WTC11 (cell line): ENCODE results near the gene NXPE3. TPM values are rescaled to one million over a fixed set of nuclear protein-coding genes. Genes with fewer than 3 reads are reported as not detected.
"Not testable (repeated sequence)": the region's sequence is repeated elsewhere in the genome, so short reads cannot be mapped to it uniquely, and the experiment has no call there.

Experiments used
- ATAC-seq: fragments of 200-7000 bp; cut with Tn5 transposase; 2 replicates; pipeline ENCODE4 v1.10.0; 2021; ENCODE audit warnings: mild to moderate bottlenecking, moderate library complexity
- CTCF ChIA-PET: fragments of 300-600 bp; sonication (Branson Sonifier 250); formaldehyde crosslinking; loops from one replicate; lab custom pipeline; 2021; ENCODE audit warnings: antibody characterized with exemption; lab: Charles Lee
- POLR2A ChIA-PET: fragments of 350-600 bp; sonication (Branson Sonifier 250); formaldehyde crosslinking; loops from one replicate; lab custom pipeline; 2021; ENCODE audit warnings: antibody characterized with exemption; lab: Charles Lee
- DNase-seq: peaks from one replicate; pipeline ENCODE4 v3.0.0; 2021; ENCODE audit warnings: low spot score
- H3K27ac Mint-ChIP-seq: 2 replicates; pipeline ENCODE4 v1.8.0; 2021; ENCODE audit warnings: mixed read lengths
- H3K27me3 Mint-ChIP-seq: 2 replicates; pipeline ENCODE4 v1.8.0; 2021; ENCODE audit warnings: low read depth, mild to moderate bottlenecking, moderate library complexity, mixed read lengths
- H3K36me3 Mint-ChIP-seq: 2 replicates; pipeline ENCODE4 v1.8.0; 2021; ENCODE audit warnings: mixed read lengths
- H3K4me1 Mint-ChIP-seq: 2 replicates; pipeline ENCODE4 v1.8.0; 2022; ENCODE audit warnings: mixed read lengths
- H3K4me3 Mint-ChIP-seq: 2 replicates; pipeline ENCODE4 v1.8.0; 2021; ENCODE audit warnings: mild to moderate bottlenecking, moderate library complexity, mixed read lengths
- H3K9me3 Mint-ChIP-seq: 2 replicates; pipeline ENCODE4 v1.8.0; 2021; ENCODE audit warnings: mixed read lengths
- CDX4 ChIP-seq: fragments of 250-450 bp; sonication (Bioruptor Pico); IDR thresholded peaks from 2 replicates; pipeline ENCODE4 v1.9.0; 2021; ENCODE audit warnings: moderate library complexity, mild to moderate bottlenecking, inconsistent platforms, borderline replicate concordance
- ERG ChIP-seq: fragments of 250-450 bp; sonication (Bioruptor Pico); IDR thresholded peaks from 2 replicates; pipeline ENCODE4 v1.8.0; 2021; ENCODE audit warnings: mild to moderate bottlenecking
- FOXK1 ChIP-seq: sonication (generic); formaldehyde crosslinking; IDR thresholded peaks from 2 replicates; pipeline ENCODE4 v1.8.0; 2022; ENCODE audit warnings: mild to moderate bottlenecking, moderate library complexity, missing genetic modification reagents
- HMGXB4 ChIP-seq: sonication (generic); formaldehyde crosslinking; IDR thresholded peaks from 2 replicates; pipeline ENCODE4 v1.8.1; 2023; ENCODE audit warnings: mild to moderate bottlenecking, moderate library complexity, missing genetic modification reagents
- IRF1 ChIP-seq: sonication (generic); formaldehyde crosslinking; IDR thresholded peaks from 2 replicates; pipeline ENCODE4 v1.8.0; 2023; ENCODE audit warnings: missing genetic modification reagents
- IRF2 ChIP-seq: sonication (generic); formaldehyde crosslinking; IDR thresholded peaks from 2 replicates; pipeline ENCODE4 v1.8.0; 2022; ENCODE audit warnings: low read depth, missing genetic modification reagents, borderline replicate concordance
- JAZF1 ChIP-seq: fragments of 250-450 bp; sonication (Bioruptor Pico); IDR thresholded peaks from 2 replicates; pipeline ENCODE4 v1.9.0; 2021; ENCODE audit warnings: moderate library complexity, mild to moderate bottlenecking, inconsistent platforms
- MAX ChIP-seq: sonication (generic); formaldehyde crosslinking; IDR thresholded peaks from 2 replicates; pipeline ENCODE4 v1.8.0; 2022; ENCODE audit warnings: mild to moderate bottlenecking, missing genetic modification reagents
- OVOL2 ChIP-seq: fragments of 250-450 bp; sonication (Bioruptor Pico); IDR thresholded peaks from 2 replicates; pipeline ENCODE4 v1.9.0; 2021; ENCODE audit warnings: mild to moderate bottlenecking, borderline replicate concordance
- PREB ChIP-seq: sonication (generic); formaldehyde crosslinking; IDR thresholded peaks from 2 replicates; pipeline ENCODE4 v1.8.1; 2022; ENCODE audit warnings: mild to moderate bottlenecking, missing genetic modification reagents, moderate library complexity, borderline replicate concordance
- RORB ChIP-seq: fragments of 250-450 bp; sonication (Bioruptor Pico); IDR thresholded peaks from 2 replicates; pipeline ENCODE4 v1.9.0; 2021; ENCODE audit warnings: mild to moderate bottlenecking
- SMAD3 ChIP-seq: sonication (generic); formaldehyde crosslinking; IDR thresholded peaks from 2 replicates; pipeline ENCODE4 v1.8.0; 2022; ENCODE audit warnings: missing genetic modification reagents, mild to moderate bottlenecking, borderline replicate concordance
- TP53 ChIP-seq: sonication (generic); formaldehyde crosslinking; IDR thresholded peaks from 2 replicates; pipeline ENCODE4 v1.8.1; 2023; ENCODE audit warnings: mild to moderate bottlenecking, missing genetic modification reagents
- USF2 ChIP-seq: sonication (generic); formaldehyde crosslinking; IDR thresholded peaks from 2 replicates; pipeline ENCODE4 v1.8.1; 2023; ENCODE audit warnings: mild to moderate bottlenecking, missing genetic modification reagents, moderate library complexity
- ZNF425 ChIP-seq: fragments of 250-450 bp; sonication (Bioruptor Pico); conservative IDR thresholded peaks from 2 replicates; pipeline ENCODE4 v1.9.0; 2021; ENCODE audit warnings: mild to moderate bottlenecking
- ZNF512 ChIP-seq: sonication (generic); formaldehyde crosslinking; IDR thresholded peaks from 2 replicates; pipeline ENCODE4 v1.8.1; 2022; ENCODE audit warnings: missing genetic modification reagents, borderline replicate concordance
- ZNF671 ChIP-seq: fragments of 250-450 bp; sonication (Bioruptor Pico); IDR thresholded peaks from 2 replicates; pipeline ENCODE4 v1.8.0; 2021; ENCODE audit warnings: mild to moderate bottlenecking
- total RNA-seq: library from RNA; stranded (reverse); gene quantifications from 3 replicates; pipeline ENCODE4 v1.2.3, GENCODE V29; 2021
- TF ChIP-seq, protein P1 (sequence below): sonication (generic); formaldehyde crosslinking; IDR thresholded peaks from 2 replicates; pipeline ENCODE4 v1.8.1; 2022; ENCODE audit warnings: mild to moderate bottlenecking, moderate library complexity, missing genetic modification reagents

NXPE3 gene
- total RNA-seq, 1 experiment from 2014 or later = 13.9 TPM

GRCh38 chr3:101735833-101736232 is 43.2 kb upstream of the NXPE3 start:
- Mint-ChIP-seq H3K27ac (no peak overlapping the region), H3K27me3 (no peaks in the 10 kb centered on the region)
- ChIA-PET POLR2A (no interaction called here), CTCF (no interaction called here)
- ATAC-seq = no peak
- no peak for TF ChIP-seq SMAD3 (CRISPR knock-in tag)
- TF ChIP-seq IRF1 (CRISPR knock-in tag) = no peak
- TF ChIP-seq ERG (CRISPR knock-in tag) = no peak
- no peak for TF ChIP-seq FOXK1 (CRISPR knock-in tag)
- TF ChIP-seq CDX4 = no peak
- TF ChIP-seq PREB (CRISPR knock-in tag) = no peak
- no peak for TF ChIP-seq TP53 (CRISPR knock-in tag)
- TF ChIP-seq, protein P1, sequence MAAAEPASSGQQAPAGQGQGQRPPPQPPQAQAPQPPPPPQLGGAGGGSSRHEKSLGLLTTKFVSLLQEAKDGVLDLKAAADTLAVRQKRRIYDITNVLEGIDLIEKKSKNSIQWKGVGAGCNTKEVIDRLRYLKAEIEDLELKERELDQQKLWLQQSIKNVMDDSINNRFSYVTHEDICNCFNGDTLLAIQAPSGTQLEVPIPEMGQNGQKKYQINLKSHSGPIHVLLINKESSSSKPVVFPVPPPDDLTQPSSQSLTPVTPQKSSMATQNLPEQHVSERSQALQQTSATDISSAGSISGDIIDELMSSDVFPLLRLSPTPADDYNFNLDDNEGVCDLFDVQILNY (CRISPR knock-in tag) = no peak
- TF ChIP-seq ZNF671 (CRISPR knock-in tag) = no peak
- TF ChIP-seq MAX (CRISPR knock-in tag) = no peak
- TF ChIP-seq HMGXB4 (CRISPR knock-in tag) = no peak
- no peak for TF ChIP-seq JAZF1 (CRISPR knock-in tag)
- TF ChIP-seq ZNF512 (CRISPR knock-in tag) = no peak
- TF ChIP-seq IRF2 (CRISPR knock-in tag) = no peak
- no peak for TF ChIP-seq RORB (CRISPR knock-in tag)
- no peak for TF ChIP-seq OVOL2 (CRISPR knock-in tag)
- no peak for TF ChIP-seq USF2
- no peak for TF ChIP-seq ZNF425 (CRISPR knock-in tag)
- TF ChIP-seq, all 79 proteins: peak for 0
- H3K9me3 Mint-ChIP-seq = peaks cover 45% of the 10 kb centered on the region
- DNase-seq = no peak
- H3K36me3 Mint-ChIP-seq = peaks cover 81% of the 10 kb centered on the region
- no peak overlapping the region for H3K4me3 Mint-ChIP-seq
- no peaks in the 10 kb centered on the region for H3K4me1 Mint-ChIP-seq

DNA sequence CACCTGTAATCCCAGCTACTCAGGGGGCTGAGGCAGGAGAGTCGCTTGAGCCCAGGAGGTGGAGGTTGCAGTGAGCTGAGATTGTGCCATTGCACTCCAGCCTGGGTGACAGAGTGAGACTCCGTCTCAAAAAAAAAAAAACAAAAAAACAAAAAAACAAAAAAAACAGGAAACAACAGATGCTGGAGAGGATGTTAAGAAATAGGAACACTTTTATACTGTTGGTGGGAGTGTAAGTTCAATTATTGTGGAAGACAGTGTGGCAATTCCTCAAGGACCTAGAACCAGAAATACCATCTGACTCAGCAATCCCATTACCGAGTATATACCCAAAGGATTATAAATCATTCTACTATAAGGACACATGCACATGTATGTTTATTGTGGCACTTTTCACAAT is 37.1 kb upstream of the NXPE3 start:
- DNase-seq, H3K27ac Mint-ChIP-seq, POLR2A ChIA-PET, H3K4me3 Mint-ChIP-seq, H3K27me3 Mint-ChIP-seq, CTCF ChIA-PET, ATAC-seq, H3K4me1 Mint-ChIP-seq: not testable (repeated sequence)
- peaks cover 56% of the 10 kb centered on the region for H3K36me3 Mint-ChIP-seq
- peaks cover 43% of the 10 kb centered on the region for H3K9me3 Mint-ChIP-seq
